Measurements from ENCODE around the gene DPH3.

The DPH3 gene

GRCh38 chr3:16290007-16290826, 25.5 kb upstream of the DPH3 start:
- peak; percentile 45 for DNase-seq

- DNase-seq: no peak
These were observed 24.6 kb upstream of the DPH3 start for GRCh38 chr3:16289144-16289889.

- no peak for DNase-seq
These were observed 23.9 kb upstream of the DPH3 start for GRCh38 chr3:16288664-16289063.

- no peak for DNase-seq
These were observed 22.2 kb upstream of the DPH3 start for GRCh38 chr3:16286751-16287543.

GRCh38 chr3:16286161-16286560, 21.4 kb upstream of the DPH3 start:
- DNase-seq: peak; percentile 68

GRCh38 chr3:16284633-16285032, 19.9 kb upstream of the DPH3 start:
- no peak for DNase-seq

GRCh38 chr3:16280671-16281070, 15.9 kb upstream of the DPH3 start:
- no peak for DNase-seq

GRCh38 chr3:16279010-16279801, 14.5 kb upstream of the DPH3 start:
- no peak for DNase-seq

- no peak for DNase-seq
These were observed 12.7 kb upstream of the DPH3 start for GRCh38 chr3:16277471-16277870.

GRCh38 chr3:16273867-16274266, 9.1 kb upstream of the DPH3 start:
- DNase-seq: no peak

GRCh38 chr3:16272588-16272987, 7.8 kb upstream of the DPH3 start:
- no peak for DNase-seq

GRCh38 chr3:16270855-16271254, 6.1 kb upstream of the DPH3 start:
- no peak for DNase-seq

- no peak for DNase-seq
These were observed 2.0 kb upstream of the DPH3 start for GRCh38 chr3:16266714-16267113.

- no peak for DNase-seq
These were observed 678 bp upstream of the DPH3 start for GRCh38 chr3:16265455-16265786.

GRCh38 chr3:16264174-16264707, 502 bp downstream of the DPH3 start:
- no peak for DNase-seq

- DNase-seq: no peak
These were observed 2.6 kb downstream of the DPH3 start for GRCh38 chr3:16262174-16262573.

- DNase-seq: no peak
These were observed 4.7 kb downstream of the DPH3 start for GRCh38 chr3:16260046-16260445.

GRCh38 chr3:16258866-16259265, 5.9 kb downstream of the DPH3 start:
- DNase-seq: no peak

- no peak for DNase-seq
These were observed 6.6 kb downstream of the DPH3 start for GRCh38 chr3:16258177-16258576.

- DNase-seq: no peak
These were observed 7.4 kb downstream of the DPH3 start for GRCh38 chr3:16257309-16257708.

GRCh38 chr3:16255726-16256125, 9.0 kb downstream of the DPH3 start:
- DNase-seq: no peak

- no peak for DNase-seq
These were observed 9.4 kb downstream of the DPH3 start for GRCh38 chr3:16255326-16255725.

- no peak for DNase-seq
These were observed 9.8 kb downstream of the DPH3 start for GRCh38 chr3:16254916-16255315.
